ENCODE data around the gene GALNT2.

The GALNT2 gene

DNA sequence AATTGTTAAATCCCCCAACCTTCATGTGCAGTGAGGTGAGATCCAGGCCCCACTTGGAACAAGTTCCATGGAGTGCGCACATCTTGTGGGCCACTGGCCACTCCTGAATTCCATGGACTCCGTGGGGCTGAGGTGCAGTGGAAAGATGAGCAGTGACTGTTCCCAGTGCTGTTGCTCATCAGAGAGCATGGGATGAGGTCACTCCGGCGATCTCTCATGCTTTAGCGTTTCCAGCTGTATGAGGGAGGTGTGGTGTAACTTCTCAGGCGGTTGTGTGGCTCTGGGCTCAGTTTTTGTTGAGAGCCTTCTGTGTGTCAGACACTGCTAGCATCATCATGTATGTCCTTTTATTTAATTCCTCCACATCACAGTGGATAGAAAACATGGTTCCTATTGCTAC lies 96.2 kb downstream of the GALNT2 start:
- peaks cover 9% of the 10 kb centered on the region; the same call in 1 of the 2 replicates for H3K4me1 ChIP-seq (ENCODE audit: insufficient read depth, low read length)
- H3K27me3 ChIP-seq (ENCODE audit: insufficient read depth, low read length) = no peaks in the 10 kb centered on the region
- H3K9ac ChIP-seq (ENCODE audit: low read depth, low read length) = no peak overlapping the region
- H3K36me3 ChIP-seq (ENCODE audit: insufficient read depth, low read length) = no peaks in the 10 kb centered on the region
- no peak overlapping the region for H3K27ac ChIP-seq (ENCODE audit: low read depth, low read length)
- no peak overlapping the region for H3K4me3 ChIP-seq (ENCODE audit: low read length)
- WGBS = 90% methylated on average over 6 of the region's 6 CpGs
- 0 out of 2 replicates have a peak, but pooled peaks cover 3% of the 10 kb centered on the region for H3K9me3 ChIP-seq (ENCODE audit: insufficient read depth, low read depth, low read length)

DNA sequence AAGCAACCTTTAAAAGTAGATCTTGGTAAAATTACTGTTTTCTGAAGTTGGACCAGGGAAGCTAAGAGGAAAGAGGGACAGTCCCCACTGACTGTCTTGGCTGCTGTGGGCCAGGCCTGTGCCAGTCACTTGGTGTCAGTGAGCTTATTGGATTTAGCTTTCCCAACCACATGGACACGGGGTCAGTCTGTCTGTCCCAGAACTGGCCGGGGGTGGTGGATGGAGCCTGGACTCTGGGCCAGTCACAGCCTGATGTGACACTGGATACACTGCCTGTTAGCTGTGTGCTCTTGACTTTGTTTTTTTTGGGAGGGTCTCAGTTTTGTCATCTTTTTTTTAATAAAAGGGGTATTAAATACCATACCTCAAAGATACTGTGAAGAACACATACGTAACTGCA lies 96.7 kb downstream of the GALNT2 start:
- peaks cover 4% of the 10 kb centered on the region; the same call in 1 of the 2 replicates for H3K4me1 ChIP-seq (ENCODE audit: insufficient read depth, low read length)
- no peaks in the 10 kb centered on the region for H3K36me3 ChIP-seq (ENCODE audit: insufficient read depth, low read length)
- H3K27ac ChIP-seq (ENCODE audit: low read depth, low read length) = no peak overlapping the region
- H3K9me3 ChIP-seq (ENCODE audit: insufficient read depth, low read depth, low read length) = 0 out of 2 replicates have a peak, but pooled peaks cover 3% of the 10 kb centered on the region
- H3K27me3 ChIP-seq (ENCODE audit: insufficient read depth, low read length) = no peaks in the 10 kb centered on the region
- no peak overlapping the region for H3K4me3 ChIP-seq (ENCODE audit: low read length)
- 98% methylated on average over 3 of the region's 3 CpGs for WGBS
- no peak overlapping the region for H3K9ac ChIP-seq (ENCODE audit: low read depth, low read length)

DNA sequence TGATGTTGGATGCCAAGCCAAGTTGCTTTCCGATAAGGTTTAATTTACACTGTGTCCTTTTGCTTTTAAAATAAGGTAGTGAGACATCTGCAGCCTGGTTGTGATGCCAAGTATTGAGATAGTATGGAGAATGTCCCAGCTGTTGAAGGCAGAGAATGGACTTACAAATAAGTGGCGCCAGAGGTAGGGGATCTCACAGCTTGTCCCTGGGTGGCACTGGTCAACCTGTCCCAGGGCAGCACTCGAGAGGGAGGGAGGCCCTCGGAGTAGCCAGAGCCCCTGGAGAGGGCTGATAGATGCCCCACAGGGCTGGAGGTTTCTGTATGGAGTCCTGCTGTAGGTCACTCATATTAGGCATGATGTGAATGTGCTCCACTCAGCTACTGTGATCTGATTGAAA lies 98.5 kb downstream of the GALNT2 start:
- peaks cover 6% of the 10 kb centered on the region for H3K4me1 ChIP-seq (ENCODE audit: insufficient read depth, low read length)
- H3K9ac ChIP-seq (ENCODE audit: low read depth, low read length) = no peak overlapping the region
- H3K4me3 ChIP-seq (ENCODE audit: low read length) = no peak overlapping the region
- no peak overlapping the region for H3K27ac ChIP-seq (ENCODE audit: low read depth, low read length)
- H3K9me3 ChIP-seq (ENCODE audit: insufficient read depth, low read depth, low read length) = 0 out of 2 replicates have a peak, but pooled peaks cover 3% of the 10 kb centered on the region
- H3K36me3 ChIP-seq (ENCODE audit: insufficient read depth, low read length) = no peaks in the 10 kb centered on the region
- H3K27me3 ChIP-seq (ENCODE audit: insufficient read depth, low read length) = no peaks in the 10 kb centered on the region
- WGBS = 91% methylated on average over 4 of the region's 4 CpGs

DNA sequence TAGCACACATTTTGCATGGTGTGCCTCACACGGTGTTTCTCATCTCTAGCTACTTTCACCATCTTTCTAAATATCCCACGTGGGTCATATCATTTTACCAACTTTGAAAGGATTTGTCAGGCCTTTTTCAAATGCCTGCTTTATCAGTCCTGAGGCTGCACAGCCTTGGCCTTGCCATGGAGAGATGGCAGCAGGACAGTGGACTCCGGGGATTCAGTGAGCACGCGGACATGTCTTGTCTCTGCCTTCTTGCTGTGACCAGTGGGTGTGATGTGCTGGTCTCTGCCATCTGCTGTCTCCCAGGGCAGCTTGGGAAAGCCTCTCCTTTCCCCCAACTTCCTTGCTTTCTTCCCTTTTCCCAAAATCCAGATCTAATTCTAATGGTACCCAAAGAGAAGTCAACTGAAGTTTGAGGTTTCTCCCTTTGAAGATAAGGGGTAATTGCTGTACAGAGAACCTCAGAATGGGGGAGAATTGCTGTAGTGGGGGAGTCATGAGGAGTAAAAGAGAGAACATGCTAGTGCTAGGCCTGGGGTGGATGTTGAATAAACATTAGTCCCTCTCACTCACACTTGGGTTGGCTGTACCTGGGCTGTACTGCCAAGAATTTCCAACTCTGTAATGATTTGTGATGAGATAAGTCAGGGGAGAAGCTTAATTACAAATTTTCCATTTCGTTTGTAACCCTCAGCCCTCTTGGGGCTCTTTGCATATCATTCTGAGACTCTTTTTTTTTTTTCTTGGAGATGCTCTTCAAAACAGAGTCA lies 99.5 kb downstream of the GALNT2 start:
- peaks cover 14% of the 10 kb centered on the region for H3K4me1 ChIP-seq (ENCODE audit: insufficient read depth, low read length)
- H3K27ac ChIP-seq (ENCODE audit: low read depth, low read length) = no peak overlapping the region
- 0 out of 2 replicates have a peak, but pooled peaks cover 3% of the 10 kb centered on the region for H3K9me3 ChIP-seq (ENCODE audit: insufficient read depth, low read depth, low read length)
- no peaks in the 10 kb centered on the region for H3K27me3 ChIP-seq (ENCODE audit: insufficient read depth, low read length)
- 89% methylated on average over 6 of the region's 6 CpGs for WGBS
- H3K36me3 ChIP-seq (ENCODE audit: insufficient read depth, low read length) = no peaks in the 10 kb centered on the region
- H3K4me3 ChIP-seq (ENCODE audit: low read length) = no peak overlapping the region
- H3K9ac ChIP-seq (ENCODE audit: low read depth, low read length) = no peak overlapping the region

- no peak overlapping the region for H3K27ac ChIP-seq (ENCODE audit: low read depth, low read length)
- WGBS = 77% methylated on average over 12 of the region's 12 CpGs
Observed at GRCh38 chr1:230167419-230167852, 100.4 kb downstream of the GALNT2 start.

DNA sequence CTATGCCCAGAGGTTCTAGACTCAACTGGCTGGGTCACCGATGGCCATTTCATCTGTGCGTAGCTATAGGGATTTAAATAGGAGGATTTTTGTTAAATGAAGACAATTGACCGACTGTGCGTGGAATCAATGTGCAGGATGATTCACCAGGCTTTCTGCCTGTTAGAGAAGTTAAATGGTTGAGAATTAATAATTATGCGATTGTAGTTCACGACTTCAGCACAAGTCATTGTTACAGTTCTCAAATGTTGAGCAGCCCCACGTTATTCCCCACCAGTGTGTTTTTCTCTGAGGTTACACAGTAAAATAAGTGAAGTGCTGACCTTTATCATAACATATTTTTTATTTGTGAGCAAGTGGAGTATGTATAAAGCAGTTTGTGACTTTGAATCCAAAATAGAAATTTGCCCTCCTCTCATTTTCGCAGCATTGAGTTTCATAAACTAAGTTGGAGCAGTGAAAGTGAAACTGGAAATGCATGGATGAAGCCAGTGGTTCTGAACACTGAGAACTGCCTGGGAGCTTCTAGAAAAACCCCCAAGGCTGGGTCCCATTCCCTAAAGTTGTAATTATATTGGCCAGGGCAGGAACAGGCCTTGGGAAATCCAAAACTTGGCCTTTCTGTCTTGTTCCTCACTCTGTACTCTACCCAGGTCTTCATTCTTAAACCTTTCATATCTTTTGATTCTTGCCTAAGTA lies 102.6 kb downstream of the GALNT2 start:
- no peak overlapping the region for H3K27ac ChIP-seq (ENCODE audit: low read depth, low read length)
- no peak overlapping the region for H3K4me3 ChIP-seq (ENCODE audit: low read length)

More at GRCh38 chr1:230167419-230167852, 100.4 kb downstream of the GALNT2 start:
- H3K4me1 ChIP-seq (ENCODE audit: insufficient read depth, low read length) = peaks cover 18% of the 10 kb centered on the region
- no peak overlapping the region for H3K4me3 ChIP-seq (ENCODE audit: low read length)
- H3K9me3 ChIP-seq (ENCODE audit: insufficient read depth, low read depth, low read length) = 0 out of 2 replicates have a peak, but pooled peaks cover 3% of the 10 kb centered on the region
- no peaks in the 10 kb centered on the region for H3K36me3 ChIP-seq (ENCODE audit: insufficient read depth, low read length)
- no peak overlapping the region for H3K9ac ChIP-seq (ENCODE audit: low read depth, low read length)
- no peaks in the 10 kb centered on the region for H3K27me3 ChIP-seq (ENCODE audit: insufficient read depth, low read length)

GRCh38 chr1:230170153-230170547 lies 103.1 kb downstream of the GALNT2 start:
- H3K36me3 ChIP-seq (ENCODE audit: insufficient read depth, low read length) = no peaks in the 10 kb centered on the region
- WGBS = 100% methylated on average over 1 of the region's 1 CpG
- no peaks in the 10 kb centered on the region for H3K27me3 ChIP-seq (ENCODE audit: insufficient read depth, low read length)
- H3K4me3 ChIP-seq (ENCODE audit: low read length) = no peak overlapping the region
- no peak overlapping the region for H3K9ac ChIP-seq (ENCODE audit: low read depth, low read length)
- H3K27ac ChIP-seq (ENCODE audit: low read depth, low read length) = no peak overlapping the region
- peaks cover 20% of the 10 kb centered on the region for H3K4me1 ChIP-seq (ENCODE audit: insufficient read depth, low read length)
- 0 out of 2 replicates have a peak, but pooled peaks cover 3% of the 10 kb centered on the region for H3K9me3 ChIP-seq (ENCODE audit: insufficient read depth, low read depth, low read length)

More for the DNA sequence above, 102.6 kb downstream of the GALNT2 start:
- Histone ChIP-seq H3K9ac (ENCODE audit: low read depth, low read length) (no peak overlapping the region), H3K36me3 (ENCODE audit: insufficient read depth, low read length) (no peaks in the 10 kb centered on the region), H3K27me3 (ENCODE audit: insufficient read depth, low read length) (no peaks in the 10 kb centered on the region), H3K4me1 (ENCODE audit: insufficient read depth, low read length) (peaks cover 18% of the 10 kb centered on the region), H3K9me3 (ENCODE audit: insufficient read depth, low read depth, low read length) (0 out of 2 replicates have a peak, but pooled peaks cover 3% of the 10 kb centered on the region)
- 90% methylated on average over 8 of the region's 8 CpGs for WGBS

DNA sequence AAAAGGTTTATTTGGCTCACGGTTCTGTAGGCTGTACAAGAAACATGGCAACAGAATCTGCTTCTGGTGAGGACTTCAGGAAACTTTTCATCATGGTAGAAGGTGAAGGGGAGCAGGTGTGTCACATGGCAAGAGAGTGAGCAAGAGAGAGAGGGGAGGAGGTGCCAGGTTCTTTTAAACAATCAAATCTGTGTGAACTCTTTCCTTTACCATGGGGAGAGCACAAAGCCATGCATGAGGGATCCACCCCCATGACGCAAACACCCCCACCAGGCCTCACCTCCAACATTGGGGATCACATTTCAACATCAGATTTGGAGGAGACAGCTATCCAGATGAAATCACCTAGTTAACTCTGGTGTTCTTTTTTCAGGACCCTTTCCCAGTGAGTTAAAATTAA lies 103.6 kb downstream of the GALNT2 start:
- Histone ChIP-seq H3K9ac (ENCODE audit: low read depth, low read length) (no peak overlapping the region), H3K9me3 (ENCODE audit: insufficient read depth, low read depth, low read length) (0 out of 2 replicates have a peak, but pooled peaks cover 3% of the 10 kb centered on the region), H3K27ac (ENCODE audit: low read depth, low read length) (no peak overlapping the region), H3K4me1 (ENCODE audit: insufficient read depth, low read length) (peaks cover 22% of the 10 kb centered on the region), H3K27me3 (ENCODE audit: insufficient read depth, low read length) (no peaks in the 10 kb centered on the region), H3K4me3 (ENCODE audit: low read length) (no peak overlapping the region), H3K36me3 (ENCODE audit: insufficient read depth, low read length) (no peaks in the 10 kb centered on the region)
- 74% methylated on average over 2 of the region's 2 CpGs for WGBS

GRCh38 chr1:230171356-230172015 lies 104.4 kb downstream of the GALNT2 start:
- 0 out of 2 replicates have a peak, but pooled peaks cover 3% of the 10 kb centered on the region for H3K9me3 ChIP-seq (ENCODE audit: insufficient read depth, low read depth, low read length)
- H3K27ac ChIP-seq (ENCODE audit: low read depth, low read length) = no peak overlapping the region
- WGBS = 86% methylated on average over 4 of the region's 5 CpGs
- H3K4me3 ChIP-seq (ENCODE audit: low read length) = no peak overlapping the region
- no peak overlapping the region for H3K9ac ChIP-seq (ENCODE audit: low read depth, low read length)
- no peaks in the 10 kb centered on the region for H3K36me3 ChIP-seq (ENCODE audit: insufficient read depth, low read length)
- H3K27me3 ChIP-seq (ENCODE audit: insufficient read depth, low read length) = no peaks in the 10 kb centered on the region
- H3K4me1 ChIP-seq (ENCODE audit: insufficient read depth, low read length) = peaks cover 28% of the 10 kb centered on the region

GRCh38 chr1:230172016-230172537 lies 105.0 kb downstream of the GALNT2 start:
- Histone ChIP-seq H3K4me3 (ENCODE audit: low read length) (no peak overlapping the region), H3K4me1 (ENCODE audit: insufficient read depth, low read length) (peaks cover 31% of the 10 kb centered on the region), H3K27ac (ENCODE audit: low read depth, low read length) (no peak overlapping the region), H3K9me3 (ENCODE audit: insufficient read depth, low read depth, low read length) (0 out of 2 replicates have a peak, but pooled peaks cover 2% of the 10 kb centered on the region), H3K36me3 (ENCODE audit: insufficient read depth, low read length) (no peaks in the 10 kb centered on the region), H3K9ac (ENCODE audit: low read depth, low read length) (no peak overlapping the region), H3K27me3 (ENCODE audit: insufficient read depth, low read length) (no peaks in the 10 kb centered on the region)
- 93% methylated on average over 7 of the region's 7 CpGs for WGBS
